DMS 273 (cell line): ENCODE results near the gene GTPBP10.
"Not testable (repeated sequence)": the region's sequence is repeated elsewhere in the genome, so short reads cannot be mapped to it uniquely, and the experiment has no call there.

Source experiments
- DNase-seq: peaks from one replicate; lab custom pipeline; 2025; ENCODE audit not compliant: unreplicated experiment; lab: John Stamatoyannopoulos, UW

Gene GTPBP10

GRCh38 chr7:90346336-90347125, at the start of gene GTPBP10:
Gene GTPBP10, plus strand, starts transcription at chr7:90346716. Its CDS starts 26 bp downstream, at chr7:90346742.
- peak; percentile 99 for DNase-seq

- peak; percentile 56 for DNase-seq
Observed at GRCh38 chr7:90298145-90299038, 48.1 kb upstream of the GTPBP10 start.

GRCh38 chr7:90303241-90303640, 43.3 kb upstream of the GTPBP10 start:
- DNase-seq, result no peak

GRCh38 chr7:90309872-90310271, 36.6 kb upstream of the GTPBP10 start:
- DNase-seq, result no peak

GRCh38 chr7:90311175-90311574, 35.3 kb upstream of the GTPBP10 start:
- no peak for DNase-seq

- peak; percentile 51 for DNase-seq
Observed at GRCh38 chr7:90312745-90313144, 33.8 kb upstream of the GTPBP10 start.

GRCh38 chr7:90313907-90314306, 32.6 kb upstream of the GTPBP10 start:
- no peak for DNase-seq

- no peak for DNase-seq
Observed at GRCh38 chr7:90320014-90320413, 26.5 kb upstream of the GTPBP10 start.

GRCh38 chr7:90320418-90320800, 26.1 kb upstream of the GTPBP10 start:
- DNase-seq, result no peak

- DNase-seq, result peak; percentile 75
Observed at GRCh38 chr7:90320801-90321494, 25.6 kb upstream of the GTPBP10 start, which contains the start of gene FAM237B. Gene FAM237B, minus strand, starts transcription at chr7:90321304. Its CDS starts 1,556 bp downstream, at chr7:90319748.

GRCh38 chr7:90322837-90323236, 23.7 kb upstream of the GTPBP10 start:
- no peak for DNase-seq

- no peak for DNase-seq
Observed at GRCh38 chr7:90326500-90326899, 20.0 kb upstream of the GTPBP10 start.

- no peak for DNase-seq
Observed at GRCh38 chr7:90334193-90334843, 12.2 kb upstream of the GTPBP10 start.

GRCh38 chr7:90334926-90335325, 11.6 kb upstream of the GTPBP10 start:
- DNase-seq, result not testable (repeated sequence)

- DNase-seq, result no peak
Observed at GRCh38 chr7:90337106-90337505, 9.4 kb upstream of the GTPBP10 start.

GRCh38 chr7:90345016-90345415, 1.5 kb upstream of the GTPBP10 start:
- no peak for DNase-seq

GRCh38 chr7:90345595-90346335, 751 bp upstream of the GTPBP10 start:
- peak; percentile 74 for DNase-seq

- DNase-seq, result no peak
Observed at GRCh38 chr7:90347759-90348158, 1.2 kb downstream of the GTPBP10 start.

- DNase-seq, result no peak
Observed at GRCh38 chr7:90349305-90349704, 2.8 kb downstream of the GTPBP10 start.

- not testable (repeated sequence) for DNase-seq
Observed at GRCh38 chr7:90350032-90350431, 3.5 kb downstream of the GTPBP10 start.
